Measurements from ENCODE around the gene FAM240B. TPM values are rescaled to one million over a fixed set of nuclear protein-coding genes. Genes with fewer than 3 reads are reported as not detected.

The FAM240B gene
- total and polyA plus RNA-seq, 9 of the 15 experiments (the other 6 are each of a cell fraction or from before 2014, with no cell fraction given) = not detected

DNA sequence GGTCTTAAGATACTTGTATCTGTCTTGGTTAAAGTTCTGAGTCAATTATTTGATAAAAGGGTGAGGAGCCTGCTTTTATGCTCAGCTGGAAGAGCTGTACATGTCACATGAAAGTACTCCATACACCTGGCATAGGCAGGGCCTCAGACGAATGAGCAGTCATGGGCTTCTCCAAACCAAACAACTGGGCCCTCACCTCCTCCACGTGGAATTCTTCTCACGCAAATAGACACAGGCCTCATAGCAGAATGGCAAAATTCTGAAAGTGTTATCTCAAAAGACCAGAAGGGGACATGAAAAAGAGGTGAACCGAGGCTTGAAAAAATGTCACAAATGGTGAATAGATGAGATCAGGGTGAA lies 48.6 kb downstream of the FAM240B start:
- Histone ChIP-seq H4K20me1 (replicated peaks; ENCODE audit: control insufficient read depth, insufficient read depth, low read length) (no peaks in the 10 kb centered on the region), H3K9me3 (replicated peaks; ENCODE audit: control insufficient read depth, insufficient read depth, low read depth, low read length) (no peaks in the 10 kb centered on the region), H3K36me3 (ENCODE audit: control insufficient read depth, insufficient read depth, low read length) (no peaks in the 10 kb centered on the region), H3K9ac (ENCODE audit: insufficient read depth in 1 of 2, low read depth in 2 of 2, low read length in 2 of 2) (no peak overlapping the region), H3K9me1 (ENCODE audit: control insufficient read depth, insufficient read depth, low read length) (no peaks in the 10 kb centered on the region), H3K27ac (ENCODE audit: extremely low read depth, low read depth, low read length) (no peak overlapping the region), H3K4me2 (ENCODE audit: insufficient read depth, low read length) (no peak overlapping the region), H3K27me3 (ENCODE audit: control insufficient read depth in 2 of 2, insufficient read depth in 2 of 2, low read length in 2 of 2) (peaks cover 0 to 19% of the 10 kb centered on the region in 2 experiments; a peak in 2 of 5 replicates), H3K4me1 (replicated peaks in 1 of 2; ENCODE audit: control insufficient read depth in 2 of 2, insufficient read depth in 2 of 2, low read length in 2 of 2) (peaks cover 0 to 4% of the 10 kb centered on the region in 2 experiments; a peak in 2 of 5 replicates), H3K4me3 (no peak overlapping the region), H2AFZ (ENCODE audit: low read depth, low read length) (no peak overlapping the region), H3K79me2 (ENCODE audit: control insufficient read depth, insufficient read depth, low read length) (no peaks in the 10 kb centered on the region)
- CTCF ChIA-PET (ENCODE audit: low intra/inter-chr PET ratio) = no interaction called here
- no TSS peak for BruUV-seq (replicated peaks)
- no peak for TF ChIP-seq MEIS2 (IDR thresholded peaks at IDR 0.05; ENCODE audit: partially characterized antibody)
- TF ChIP-seq, protein P1, sequence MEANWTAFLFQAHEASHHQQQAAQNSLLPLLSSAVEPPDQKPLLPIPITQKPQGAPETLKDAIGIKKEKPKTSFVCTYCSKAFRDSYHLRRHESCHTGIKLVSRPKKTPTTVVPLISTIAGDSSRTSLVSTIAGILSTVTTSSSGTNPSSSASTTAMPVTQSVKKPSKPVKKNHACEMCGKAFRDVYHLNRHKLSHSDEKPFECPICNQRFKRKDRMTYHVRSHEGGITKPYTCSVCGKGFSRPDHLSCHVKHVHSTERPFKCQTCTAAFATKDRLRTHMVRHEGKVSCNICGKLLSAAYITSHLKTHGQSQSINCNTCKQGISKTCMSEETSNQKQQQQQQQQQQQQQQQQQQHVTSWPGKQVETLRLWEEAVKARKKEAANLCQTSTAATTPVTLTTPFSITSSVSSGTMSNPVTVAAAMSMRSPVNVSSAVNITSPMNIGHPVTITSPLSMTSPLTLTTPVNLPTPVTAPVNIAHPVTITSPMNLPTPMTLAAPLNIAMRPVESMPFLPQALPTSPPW (CRISPR knock-in tag; IDR thresholded peaks at IDR 0.05) = no peak
- no peak for TF ChIP-seq ZNF311 (CRISPR knock-in tag; IDR thresholded peaks at IDR 0.05)
- TF ChIP-seq, protein P2, sequence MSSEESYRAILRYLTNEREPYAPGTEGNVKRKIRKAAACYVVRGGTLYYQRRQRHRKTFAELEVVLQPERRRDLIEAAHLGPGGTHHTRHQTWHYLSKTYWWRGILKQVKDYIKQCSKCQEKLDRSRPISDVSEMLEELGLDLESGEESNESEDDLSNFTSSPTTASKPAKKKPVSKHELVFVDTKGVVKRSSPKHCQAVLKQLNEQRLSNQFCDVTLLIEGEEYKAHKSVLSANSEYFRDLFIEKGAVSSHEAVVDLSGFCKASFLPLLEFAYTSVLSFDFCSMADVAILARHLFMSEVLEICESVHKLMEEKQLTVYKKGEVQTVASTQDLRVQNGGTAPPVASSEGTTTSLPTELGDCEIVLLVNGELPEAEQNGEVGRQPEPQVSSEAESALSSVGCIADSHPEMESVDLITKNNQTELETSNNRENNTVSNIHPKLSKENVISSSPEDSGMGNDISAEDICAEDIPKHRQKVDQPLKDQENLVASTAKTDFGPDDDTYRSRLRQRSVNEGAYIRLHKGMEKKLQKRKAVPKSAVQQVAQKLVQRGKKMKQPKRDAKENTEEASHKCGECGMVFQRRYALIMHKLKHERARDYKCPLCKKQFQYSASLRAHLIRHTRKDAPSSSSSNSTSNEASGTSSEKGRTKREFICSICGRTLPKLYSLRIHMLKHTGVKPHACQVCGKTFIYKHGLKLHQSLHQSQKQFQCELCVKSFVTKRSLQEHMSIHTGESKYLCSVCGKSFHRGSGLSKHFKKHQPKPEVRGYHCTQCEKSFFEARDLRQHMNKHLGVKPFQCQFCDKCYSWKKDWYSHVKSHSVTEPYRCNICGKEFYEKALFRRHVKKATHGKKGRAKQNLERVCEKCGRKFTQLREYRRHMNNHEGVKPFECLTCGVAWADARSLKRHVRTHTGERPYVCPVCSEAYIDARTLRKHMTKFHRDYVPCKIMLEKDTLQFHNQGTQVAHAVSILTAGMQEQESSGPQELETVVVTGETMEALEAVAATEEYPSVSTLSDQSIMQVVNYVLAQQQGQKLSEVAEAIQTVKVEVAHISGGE (CRISPR knock-in tag; IDR thresholded peaks at IDR 0.05) = no peak
- FAIRE-seq (no peak), DNase-seq (ENCODE audit: extremely low read depth in 1 of 4, low spot score in 3 of 4) (no peak), ATAC-seq (no peak)
- in situ Hi-C loops (cut with MboI) (no loop called here), intact Hi-C loops (cut with micrococcal nuclease) (no loop called here)
- POLR2A ChIA-PET = no interaction called here
- WGBS (ENCODE audit: insufficient coverage, low coverage, missing lambda C conversion rate) = 1% methylated on average over 4 of the region's 4 CpGs

All from K562 (cell line).